NCI-H2196 treated with DMSO at 0.1 percent for 48 hours (cell line): ENCODE data around the gene TBC1D3B.
"Not testable (repeated sequence)": the region's sequence is repeated elsewhere in the genome, so short reads cannot be mapped to it uniquely, and the experiment has no call there.

Source experiments
- DNase-seq: peaks from one replicate; lab custom pipeline; 2025; ENCODE audit not compliant: unreplicated experiment; lab: John Stamatoyannopoulos, UW

The TBC1D3B gene

GRCh38 chr17:36182176-36183000, 6.0 kb upstream of the TBC1D3B start:
- DNase-seq: no peak

- not testable (repeated sequence) for DNase-seq
Observed at GRCh38 chr17:36181446-36182175, 5.2 kb upstream of the TBC1D3B start.

GRCh38 chr17:36168836-36169235, 7.6 kb downstream of the TBC1D3B start:
- not testable (repeated sequence) for DNase-seq

GRCh38 chr17:36153895-36154610, 22.4 kb downstream of the TBC1D3B start:
- no peak for DNase-seq

- DNase-seq: no peak
Observed at GRCh38 chr17:36152639-36153120, 23.8 kb downstream of the TBC1D3B start.

GRCh38 chr17:36151891-36152638, 24.4 kb downstream of the TBC1D3B start:
- DNase-seq: no peak

- no peak for DNase-seq
Observed at GRCh38 chr17:36149296-36149820, 27.1 kb downstream of the TBC1D3B start.

- no peak for DNase-seq
Observed at GRCh38 chr17:36148559-36149295, 27.7 kb downstream of the TBC1D3B start.

- DNase-seq: no peak
Observed at GRCh38 chr17:36147601-36148000, 28.8 kb downstream of the TBC1D3B start.

GRCh38 chr17:36144981-36145729, 31.3 kb downstream of the TBC1D3B start:
- DNase-seq: no peak

GRCh38 chr17:36144014-36144413, 32.4 kb downstream of the TBC1D3B start:
- DNase-seq: no peak

- DNase-seq: no peak
Observed at GRCh38 chr17:36142806-36143205, 33.6 kb downstream of the TBC1D3B start.

GRCh38 chr17:36142235-36142634, 34.2 kb downstream of the TBC1D3B start:
- DNase-seq: no peak

- DNase-seq: no peak
Observed at GRCh38 chr17:36136439-36136838, 40.0 kb downstream of the TBC1D3B start.

- DNase-seq: no peak
Observed at GRCh38 chr17:36136036-36136435, 40.4 kb downstream of the TBC1D3B start.

- no peak for DNase-seq
Observed at GRCh38 chr17:36135465-36135864, 41.0 kb downstream of the TBC1D3B start.

GRCh38 chr17:36133602-36134236, 42.7 kb downstream of the TBC1D3B start:
- no peak for DNase-seq

- no peak for DNase-seq
Observed at GRCh38 chr17:36132421-36132831, 44.0 kb downstream of the TBC1D3B start.

- DNase-seq: no peak
Observed at GRCh38 chr17:36131931-36132330, 44.5 kb downstream of the TBC1D3B start.
